ENCODE data around the gene PIP4K2A.

The PIP4K2A gene

DNA sequence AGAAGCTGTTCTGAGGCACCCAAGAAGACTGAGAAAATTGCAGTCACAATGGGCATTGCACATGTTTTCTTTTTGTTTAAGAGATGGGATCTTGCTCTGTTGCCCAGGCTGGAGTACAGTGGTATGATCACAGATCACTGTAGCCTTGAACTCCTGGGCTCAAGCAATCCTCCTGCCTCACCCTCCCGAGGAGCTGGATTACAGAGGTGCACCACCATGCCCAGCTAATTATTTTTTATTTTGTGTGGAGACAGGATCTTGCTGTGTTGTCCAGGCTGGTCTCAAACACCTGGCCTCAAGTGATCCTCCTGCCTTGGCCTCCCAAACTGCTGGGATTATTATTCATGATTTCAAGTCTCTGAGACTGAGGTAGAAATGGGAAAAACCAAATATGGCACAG, 168.7 kb downstream of the PIP4K2A start:
- no peaks in the 10 kb centered on the region for H3K79me2 ChIP-seq (ENCODE audit: insufficient read depth, low read length)
- H3K9me3 ChIP-seq (ENCODE audit: insufficient read depth, low read depth, low read length), result no peaks in the 10 kb centered on the region
- peaks cover 16% of the 10 kb centered on the region for H3K4me1 ChIP-seq (ENCODE audit: insufficient read depth, low read length, poor library complexity, severe bottlenecking)
- H4K20me1 ChIP-seq (ENCODE audit: insufficient read depth, low read length, poor library complexity, severe bottlenecking), result no peaks in the 10 kb centered on the region
- H3F3A ChIP-seq (ENCODE audit: low read depth), result no peaks in the 10 kb centered on the region
- no peak overlapping the region for H3K4me2 ChIP-seq (ENCODE audit: low read depth, low read length, poor library complexity, severe bottlenecking)
- no peak overlapping the region for H3K4me3 ChIP-seq (ENCODE audit: low read length, poor library complexity, severe bottlenecking)
- H3K9ac ChIP-seq (ENCODE audit: low read depth, low read length, poor library complexity, severe bottlenecking), result no peak overlapping the region
- no peaks in the 10 kb centered on the region for H3K27me3 ChIP-seq (ENCODE audit: insufficient read depth, low read length, poor library complexity, severe bottlenecking)
- H3K9me2 ChIP-seq (replicated peaks; ENCODE audit: low read depth, low read length), result no peaks in the 10 kb centered on the region
- peaks cover 54% of the 10 kb centered on the region; the same call in 1 of the 2 replicates for H3K36me3 ChIP-seq (ENCODE audit: insufficient read depth, low read length)
- TF ChIP-seq, protein P1, sequence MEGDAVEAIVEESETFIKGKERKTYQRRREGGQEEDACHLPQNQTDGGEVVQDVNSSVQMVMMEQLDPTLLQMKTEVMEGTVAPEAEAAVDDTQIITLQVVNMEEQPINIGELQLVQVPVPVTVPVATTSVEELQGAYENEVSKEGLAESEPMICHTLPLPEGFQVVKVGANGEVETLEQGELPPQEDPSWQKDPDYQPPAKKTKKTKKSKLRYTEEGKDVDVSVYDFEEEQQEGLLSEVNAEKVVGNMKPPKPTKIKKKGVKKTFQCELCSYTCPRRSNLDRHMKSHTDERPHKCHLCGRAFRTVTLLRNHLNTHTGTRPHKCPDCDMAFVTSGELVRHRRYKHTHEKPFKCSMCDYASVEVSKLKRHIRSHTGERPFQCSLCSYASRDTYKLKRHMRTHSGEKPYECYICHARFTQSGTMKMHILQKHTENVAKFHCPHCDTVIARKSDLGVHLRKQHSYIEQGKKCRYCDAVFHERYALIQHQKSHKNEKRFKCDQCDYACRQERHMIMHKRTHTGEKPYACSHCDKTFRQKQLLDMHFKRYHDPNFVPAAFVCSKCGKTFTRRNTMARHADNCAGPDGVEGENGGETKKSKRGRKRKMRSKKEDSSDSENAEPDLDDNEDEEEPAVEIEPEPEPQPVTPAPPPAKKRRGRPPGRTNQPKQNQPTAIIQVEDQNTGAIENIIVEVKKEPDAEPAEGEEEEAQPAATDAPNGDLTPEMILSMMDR (conservative IDR thresholded peaks at IDR 0.05; ENCODE audit: low read length), result no peak
- TF ChIP-seq EZH2phosphoT487 (IDR thresholded peaks at IDR 0.05; ENCODE audit: borderline replicate concordance), result no peak
- no peak overlapping the region for H2AFZ ChIP-seq (ENCODE audit: low read length)

DNA sequence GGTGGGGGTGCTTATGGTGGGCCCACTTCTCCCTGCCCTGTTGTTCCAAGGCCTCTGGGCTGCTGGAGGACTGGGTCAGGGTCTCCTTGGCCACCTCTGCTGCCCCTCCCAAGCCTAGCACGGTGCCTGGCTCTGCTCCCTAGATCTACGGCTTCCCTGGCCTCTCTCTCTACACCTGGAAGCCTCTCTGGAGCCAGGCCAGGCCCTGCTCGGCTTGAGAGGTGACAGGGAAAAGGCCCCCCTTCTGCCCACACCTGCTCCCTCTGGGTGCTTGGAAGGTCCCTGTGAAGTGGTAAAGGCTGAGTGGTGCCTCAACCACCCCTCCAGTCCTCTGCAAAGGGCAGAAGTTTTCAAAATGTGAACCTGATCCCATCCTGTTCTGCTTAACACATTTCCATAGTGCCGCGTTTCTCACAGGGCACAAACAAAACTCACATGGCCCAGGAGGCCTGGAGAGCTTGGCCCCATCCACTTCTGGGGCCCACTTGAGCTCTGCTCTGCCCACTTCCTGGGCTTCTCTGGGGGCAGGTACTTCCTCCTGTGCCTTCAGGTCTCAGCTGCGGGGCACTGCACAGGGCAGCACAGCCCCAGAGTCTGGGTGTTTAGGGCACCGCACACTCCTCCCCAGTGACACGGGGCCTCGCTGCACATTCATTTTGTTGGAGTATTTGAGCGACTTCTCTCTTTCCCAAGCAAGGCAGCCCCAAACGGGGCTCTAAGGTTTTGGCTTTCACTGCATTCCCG, 169.9 kb downstream of the PIP4K2A start:
- Histone ChIP-seq H3K36me3 (ENCODE audit: insufficient read depth, low read length) (peaks cover 55% of the 10 kb centered on the region), H3K4me1 (ENCODE audit: insufficient read depth, low read length, poor library complexity, severe bottlenecking) (peaks cover 16% of the 10 kb centered on the region), H3K4me3 (ENCODE audit: low read length, poor library complexity, severe bottlenecking) (peak overlapping the region; percentile 17), H3K27me3 (ENCODE audit: insufficient read depth, low read length, poor library complexity, severe bottlenecking) (no peaks in the 10 kb centered on the region), H3K9me2 (replicated peaks; ENCODE audit: low read depth, low read length) (no peaks in the 10 kb centered on the region), H2AFZ (ENCODE audit: low read length) (no peak overlapping the region), H3F3A (ENCODE audit: low read depth) (no peaks in the 10 kb centered on the region), H3K9me3 (ENCODE audit: insufficient read depth, low read depth, low read length) (no peaks in the 10 kb centered on the region), H3K9ac (ENCODE audit: low read depth, low read length, poor library complexity, severe bottlenecking) (peak overlapping the region; percentile 57), H4K20me1 (ENCODE audit: insufficient read depth, low read length, poor library complexity, severe bottlenecking) (no peaks in the 10 kb centered on the region), H3K79me2 (ENCODE audit: insufficient read depth, low read length) (no peaks in the 10 kb centered on the region), H3K4me2 (ENCODE audit: low read depth, low read length, poor library complexity, severe bottlenecking) (peak overlapping the region; percentile 64)
- TF ChIP-seq EZH2phosphoT487 (IDR thresholded peaks at IDR 0.05; ENCODE audit: borderline replicate concordance), result no peak
- TF ChIP-seq, protein P1 (conservative IDR thresholded peaks at IDR 0.05; ENCODE audit: low read length), result no peak

DNA sequence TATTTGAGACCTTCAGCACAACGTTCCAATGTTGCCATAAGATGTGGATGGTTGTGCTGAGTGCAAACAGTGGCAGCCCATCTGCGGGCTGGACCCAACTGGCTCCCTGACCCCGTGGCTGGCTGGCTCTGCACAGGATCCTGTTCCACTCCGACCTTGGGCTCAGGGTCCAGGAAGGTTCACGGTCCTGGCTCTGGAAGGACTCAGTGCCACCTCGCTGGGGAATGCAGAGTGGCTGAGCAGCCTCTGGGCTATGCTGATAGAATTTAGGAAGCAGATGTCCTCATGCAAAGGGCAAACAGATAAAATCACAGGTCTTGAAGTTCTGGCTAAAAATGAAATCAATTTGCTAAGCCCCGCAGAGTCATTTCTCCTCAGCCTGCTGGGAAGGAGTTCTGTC, 171.6 kb downstream of the PIP4K2A start:
- Histone ChIP-seq H3K9ac (ENCODE audit: low read depth, low read length, poor library complexity, severe bottlenecking) (no peak overlapping the region), H2AFZ (ENCODE audit: low read length) (no peak overlapping the region), H3K27me3 (ENCODE audit: insufficient read depth, low read length, poor library complexity, severe bottlenecking) (no peaks in the 10 kb centered on the region), H3F3A (ENCODE audit: low read depth) (no peaks in the 10 kb centered on the region), H4K20me1 (ENCODE audit: insufficient read depth, low read length, poor library complexity, severe bottlenecking) (no peaks in the 10 kb centered on the region), H3K36me3 (ENCODE audit: insufficient read depth, low read length) (peaks cover 61% of the 10 kb centered on the region), H3K4me3 (ENCODE audit: low read length, poor library complexity, severe bottlenecking) (no peak overlapping the region), H3K4me2 (ENCODE audit: low read depth, low read length, poor library complexity, severe bottlenecking) (no peak overlapping the region), H3K9me2 (replicated peaks; ENCODE audit: low read depth, low read length) (no peaks in the 10 kb centered on the region), H3K4me1 (ENCODE audit: insufficient read depth, low read length, poor library complexity, severe bottlenecking) (peaks cover 16% of the 10 kb centered on the region), H3K79me2 (ENCODE audit: insufficient read depth, low read length) (no peaks in the 10 kb centered on the region), H3K9me3 (ENCODE audit: insufficient read depth, low read depth, low read length) (no peaks in the 10 kb centered on the region)
- TF ChIP-seq, protein P1 (conservative IDR thresholded peaks at IDR 0.05; ENCODE audit: low read length), result no peak
- TF ChIP-seq EZH2phosphoT487 (IDR thresholded peaks at IDR 0.05; ENCODE audit: borderline replicate concordance), result no peak

Data from Loucy (cell line).